HepG2 (cell line): ENCODE measurements around the gene TRPM1. TPM values are rescaled to one million over a fixed set of nuclear protein-coding genes. Genes with fewer than 3 reads are reported as not detected.
A peak's percentile ranks its signal among the peaks of the same experiment; 100 is the strongest.

ENCODE experiments used
- ATAC-seq: fragments of 200-7000 bp; cut with Tn5 transposase; 3 replicates; pipeline ENCODE4 v1.9.1; 2020; ENCODE audit warnings: mild to moderate bottlenecking, moderate library complexity
- BruUV-seq: library from RNA; stranded (reverse); fragments of 400-500 nt; replicated peaks from 2 replicates; lab custom pipeline; 2021; lab: Mats Ljungman, UMichigan
- CTCF ChIA-PET: fragments of 300-600 bp; formaldehyde crosslinking; extraction: SDS; loops from one replicate; lab custom pipeline; 2021; ENCODE audit warnings: low total read pairs, inconsistent platforms, low intra/inter-chr PET ratio; lab: Yijun Ruan, JAX
- POLR2A ChIA-PET: fragments of 350-600 bp; sonication (Branson Sonifier 250); formaldehyde crosslinking; loops from one replicate; lab custom pipeline; 2020; ENCODE audit warnings: antibody characterized with exemption, inconsistent platforms; lab: Yijun Ruan, JAX
- DNase-seq: peaks from one replicate; pipeline ENCODE4 v3.0.0-alpha.2; 2015; ENCODE audit warnings: low spot score
- FAIRE-seq: peaks from 3 replicates; lab custom pipeline; 2011; peaks lifted over from hg19 to GRCh38; lab: Jason Lieb, UNC
- H2AFZ ChIP-seq: one replicate; pipeline ENCODE4 v1.6.1; 2011; ENCODE audit warnings: low read length, inconsistent platforms
- H3K27ac ChIP-seq: fragments of 300-600 bp; 3 replicates; pipeline ENCODE4 v1.8.0; 2011; ENCODE audit warnings: mixed run types, mild to moderate bottlenecking, mixed read lengths, low read length, inconsistent platforms; ENCODE audit not compliant: insufficient read depth; ENCODE audit errors: extremely low read length
- H3K27me3 ChIP-seq, 2 experiments: fragments of 200-600 bp in 1 of 2; 2 replicates in 1 of 2; 3 replicates in 1 of 2; pipeline versions ENCODE4 v1.6.0 to v1.8.0; 2011; ENCODE audit warnings: low read length in 2 of 2, mild to moderate bottlenecking in 2 of 2, moderate library complexity in 2 of 2, inconsistent platforms in 1 of 2; ENCODE audit not compliant: insufficient read depth in 2 of 2, control insufficient read depth in 1 of 2
- H3K36me3 ChIP-seq, 2 experiments: fragments of 200-600 bp in 1 of 2; replicated peaks in 1 of 2; 2 replicates in 1 of 2; 3 replicates in 1 of 2; pipeline versions ENCODE4 v1.5.1 to v1.8.0; 2011; ENCODE audit warnings: low read length in 2 of 2, inconsistent platforms in 1 of 2; ENCODE audit not compliant: insufficient read depth in 2 of 2, control insufficient read depth in 1 of 2
- H3K4me1 ChIP-seq: 2 replicates; pipeline ENCODE4 v1.5.1; 2012; ENCODE audit warnings: low read length, inconsistent platforms; ENCODE audit not compliant: insufficient read depth
- H3K4me2 ChIP-seq: 2 replicates; pipeline ENCODE4 v1.6.0; 2011; ENCODE audit warnings: low read depth, low read length, inconsistent platforms
- H3K4me3 ChIP-seq, 3 experiments: fragments of 200-600 bp in 1 of 3; sonication (generic), shearing (Covaris generic) in 1 of 3; replicated peaks in 1 of 3; 2 replicates each; pipeline ENCODE4 v1.5.1; 2011 to 2016; ENCODE audit warnings: low read length in 3 of 3, inconsistent platforms in 2 of 3, low read depth in 2 of 3, mild to moderate bottlenecking in 2 of 3, control low read depth in 1 of 3, mixed read lengths in 1 of 3; ENCODE audit not compliant: insufficient read depth in 1 of 3
- H3K79me2 ChIP-seq: one replicate; pipeline ENCODE4 v1.6.1; 2011; ENCODE audit warnings: low read length, inconsistent platforms; ENCODE audit not compliant: insufficient read depth
- H3K9ac ChIP-seq: 2 replicates; pipeline ENCODE4 v1.6.0; 2011; ENCODE audit warnings: mild to moderate bottlenecking, low read depth, low read length, inconsistent platforms; ENCODE audit not compliant: insufficient read depth
- H3K9me3 ChIP-seq: 2 replicates; pipeline ENCODE4 v1.5.1; 2012; ENCODE audit warnings: mild to moderate bottlenecking, low read length
- H4K20me1 ChIP-seq: 2 replicates; pipeline ENCODE4 v1.6.0; 2011; ENCODE audit warnings: inconsistent platforms, mild to moderate bottlenecking, low read length, moderate library complexity; ENCODE audit not compliant: insufficient read depth
- HCFC1 ChIP-seq: fragments of 150-350 bp; IDR thresholded peaks from 2 replicates; pipeline ENCODE4 v1.6.1; 2014; ENCODE audit warnings: low read depth, low read length
- MED1 ChIP-seq: sonication (generic); formaldehyde crosslinking; IDR thresholded peaks from 2 replicates; pipeline ENCODE4 v1.4.0; 2020; ENCODE audit warnings: missing genetic modification reagents
- MXD1 ChIP-seq: sonication (generic); formaldehyde crosslinking; IDR thresholded peaks from 2 replicates; pipeline ENCODE4 v1.4.0; 2020; ENCODE audit warnings: mild to moderate bottlenecking, missing genetic modification reagents
- PBX2 ChIP-seq: IDR thresholded peaks from 2 replicates; pipeline ENCODE4 v1.6.1; 2016; ENCODE audit warnings: control low read depth
- ZEB1 ChIP-seq: IDR thresholded peaks from 2 replicates; pipeline ENCODE4 v1.6.1; 2012; ENCODE audit warnings: mild to moderate bottlenecking, low read depth, inconsistent platforms; ENCODE audit not compliant: insufficient replicate concordance
- ZNF225 ChIP-seq: sonication (generic); formaldehyde crosslinking; IDR thresholded peaks from 2 replicates; pipeline ENCODE4 v1.4.0; 2020; ENCODE audit warnings: mild to moderate bottlenecking, missing genetic modification reagents
- ZNF607 ChIP-seq: sonication (generic); formaldehyde crosslinking; IDR thresholded peaks from 2 replicates; pipeline ENCODE4 v1.5.1; 2020; ENCODE audit warnings: missing genetic modification reagents, mild to moderate bottlenecking, borderline replicate concordance
- WGBS: methylation state at CpG from one replicate; pipeline ENCODE4 v1.1.6; 2017; ENCODE audit warnings: low lambda C conversion rate; 5-methylcytosine and 5-hydroxymethylcytosine counted together
- in situ Hi-C: cut with HindIII; loops from 2 replicates; pipeline ENCODE4 v1.10.0; 2017; ENCODE audit warnings: low pct_unique_long_range_greater_than_20kb; ENCODE audit not compliant: extremely low pct_ligation_motif_present
- intact Hi-C: fragments of 100-400 bp; cut with micrococcal nuclease; formaldehyde crosslinking; loops from one replicate; pipeline ENCODE4 v1.10.0; 2022; ENCODE audit not compliant: unreplicated experiment
- polyA plus RNA-seq, 8 experiments: library from polyadenylated mRNA; depleted of rRNA in 3 of 8; stranded (reverse) in 7 of 8; unstranded in 1 of 8; fragments of >200 nt; fragmentation: Illumina TruSeq in 4 of 8; extraction: Trizol in 4 of 8; gene quantifications; 2 replicates each; pipeline versions ENCODE4 v1.2.1 to v1.2.3, GENCODE V29; 2011 to 2016; ENCODE audit warnings: low read depth in 4 of 8, missing spikeins in 1 of 8, mixed read lengths in 1 of 8; ENCODE audit not compliant: insufficient read depth in 1 of 8
- total RNA-seq, 5 experiments: library from RNA; depleted of rRNA; stranded (reverse); fragments of >200 nt; fragmentation: Illumina TruSeq; extraction: Trizol; gene quantifications; 2 replicates each; pipeline ENCODE4 v1.2.3, GENCODE V29; 2016; ENCODE audit warnings: low read depth in 1 of 5

Gene TRPM1
- total and polyA plus RNA-seq, 2 of the 13 experiments (the other 11 are each of a cell fraction or from before 2014, with no cell fraction given) = not detected

- TF ChIP-seq ZNF225 (CRISPR knock-in tag) (no peak), HCFC1 (no peak), ZEB1 (no peak), MXD1 (no peak), ZNF607 (CRISPR knock-in tag) (no peak), MED1 (CRISPR knock-in tag) (no peak)
These were observed 27.0 kb upstream of the TRPM1 start (continued) for GRCh38 chr15:31128477-31128876.

GRCh38 chr15:31127596-31128261 lies 26.2 kb upstream of the TRPM1 start:
- intact Hi-C loops = loop anchor here (2.0 to 10.0 kb wide), 4 partner anchors 59 to 233 kb away; partner anchors contain the start of gene MTMR10
- Histone ChIP-seq H3K9ac (no peak overlapping the region), H3K36me3 (no peaks in the 10 kb centered on the region), H3K9me3 (no peaks in the 10 kb centered on the region), H3K4me1 (peaks cover 31% of the 10 kb centered on the region), H3K27ac (no peak overlapping the region), H3K27me3 (peaks cover 0 to 1% of the 10 kb centered on the region in 2 experiments; a peak in 1 of 5 replicates), H4K20me1 (no peaks in the 10 kb centered on the region), H3K79me2 (no peaks in the 10 kb centered on the region), H3K4me3 (no peak overlapping the region), H3K4me2 (0 out of 2 replicates have a peak overlapping the region, but pooled peaks have one; percentile 4), H2AFZ (no peak overlapping the region)
- peak; percentile 11; the same call in 2 of the 3 replicates for ATAC-seq
- in situ Hi-C loops = loop anchor here (10.0 to 25.0 kb wide), 2 partner anchors 140 to 333 kb away; partner anchors contain the start of gene MTMR10
- TF ChIP-seq PBX2 (CRISPR knock-in tag) = no peak
- FAIRE-seq = no peak
- WGBS = 51% methylated on average over 12 of the region's 13 CpGs
- ChIA-PET POLR2A (interaction anchor here (0.9 to 1.2 kb wide), 2 partner anchors 40 to 137 kb away, joined by 3 read pairs; partner anchors contain the start of gene MTMR10), CTCF (no interaction called here)
- DNase-seq = no peak
- BruUV-seq = no TSS peak
